Neuron (in vitro differentiated cells): ENCODE data around the gene NTSR2.

ENCODE experiments used
- H2AFZ ChIP-seq: one replicate; pipeline ENCODE4 v1.6.1; 2013; ENCODE audit warnings: low read depth, mild to moderate bottlenecking, inconsistent platforms, low read length, moderate library complexity
- H3K27me3 ChIP-seq: one replicate; pipeline ENCODE4 v1.6.1; 2013; ENCODE audit warnings: low read length; ENCODE audit not compliant: insufficient read depth
- H3K36me3 ChIP-seq: one replicate; pipeline ENCODE4 v1.6.1; 2013; ENCODE audit warnings: low read length; ENCODE audit not compliant: insufficient read depth
- H3K4me1 ChIP-seq: one replicate; pipeline ENCODE4 v1.6.1; 2013; ENCODE audit warnings: low read length; ENCODE audit not compliant: insufficient read depth
- H3K4me3 ChIP-seq: 2 replicates; pipeline ENCODE4 v1.5.1; 2013; ENCODE audit warnings: mild to moderate bottlenecking, low read length, moderate library complexity
- H3K9me3 ChIP-seq: one replicate; pipeline ENCODE4 v1.6.1; 2013; ENCODE audit warnings: low read length

Gene NTSR2

GRCh38 chr2:11634584-11634983, 35.4 kb downstream of the NTSR2 start:
- H3K4me3 ChIP-seq: no peak overlapping the region
- H3K9me3 ChIP-seq: no peaks in the 10 kb centered on the region
- H3K36me3 ChIP-seq: peaks cover 83% of the 10 kb centered on the region
- no peak overlapping the region for H2AFZ ChIP-seq
- no peaks in the 10 kb centered on the region for H3K4me1 ChIP-seq
- no peaks in the 10 kb centered on the region for H3K27me3 ChIP-seq

GRCh38 chr2:11633923-11634478, 36.0 kb downstream of the NTSR2 start:
- Histone ChIP-seq H3K9me3 (no peaks in the 10 kb centered on the region), H2AFZ (no peak overlapping the region), H3K4me3 (no peak overlapping the region), H3K4me1 (no peaks in the 10 kb centered on the region), H3K27me3 (no peaks in the 10 kb centered on the region), H3K36me3 (peaks cover 85% of the 10 kb centered on the region)

DNA sequence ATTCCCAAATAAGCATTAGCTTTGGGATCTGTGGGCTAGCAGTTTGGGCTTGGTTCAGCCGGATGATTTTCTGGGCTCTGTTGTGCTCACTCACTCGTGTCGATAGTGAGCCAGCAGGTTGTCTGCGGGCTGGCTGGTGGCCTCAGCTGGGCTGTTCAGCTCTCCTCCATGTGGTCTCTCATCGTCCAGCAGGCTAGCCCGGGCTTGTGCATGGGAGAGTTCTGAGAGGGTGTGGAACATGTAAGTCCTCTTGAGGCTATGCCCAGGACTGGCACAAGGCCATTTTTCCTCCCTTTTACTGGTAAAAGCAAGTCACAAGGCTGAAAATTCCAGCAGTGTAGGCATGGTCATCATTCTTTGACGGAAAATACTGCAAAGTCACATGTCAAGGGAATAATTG, 38.5 kb downstream of the NTSR2 start:
- Histone ChIP-seq H3K27me3 (no peaks in the 10 kb centered on the region), H3K36me3 (peaks cover 91% of the 10 kb centered on the region), H2AFZ (no peak overlapping the region), H3K9me3 (peaks cover 8% of the 10 kb centered on the region), H3K4me1 (no peaks in the 10 kb centered on the region), H3K4me3 (no peak overlapping the region)

DNA sequence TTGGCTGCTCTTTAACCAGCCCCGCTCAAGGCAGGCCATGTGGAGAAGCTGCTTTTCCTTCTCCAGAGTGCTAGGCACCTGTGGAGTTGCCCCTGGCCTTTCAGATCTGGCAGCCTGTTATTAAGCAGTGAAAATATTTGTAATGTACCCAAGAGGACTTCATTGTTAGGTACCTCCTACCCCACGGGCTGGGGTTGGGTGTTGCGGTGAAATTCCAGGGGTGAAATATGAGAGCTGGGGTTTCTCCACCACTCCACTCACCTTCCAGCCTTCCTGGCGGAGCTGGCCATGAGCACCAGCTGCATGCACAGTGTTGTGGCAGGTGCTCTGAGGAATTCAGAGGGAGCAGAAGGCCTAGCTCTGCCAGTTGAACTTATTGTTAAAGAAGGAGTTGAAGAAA, 39.1 kb downstream of the NTSR2 start:
- Histone ChIP-seq H2AFZ (no peak overlapping the region), H3K36me3 (peaks cover 91% of the 10 kb centered on the region)

GRCh38 chr2:11629851-11630250, 40.1 kb downstream of the NTSR2 start:
- H3K27me3 ChIP-seq: no peaks in the 10 kb centered on the region
- H3K4me3 ChIP-seq: no peak overlapping the region
- peaks cover 91% of the 10 kb centered on the region for H3K36me3 ChIP-seq
- H3K9me3 ChIP-seq: peaks cover 9% of the 10 kb centered on the region
- H3K4me1 ChIP-seq: no peaks in the 10 kb centered on the region
- H2AFZ ChIP-seq: no peak overlapping the region

More for the DNA sequence above, 39.1 kb downstream of the NTSR2 start:
- H3K9me3 ChIP-seq: peaks cover 9% of the 10 kb centered on the region
- H3K27me3 ChIP-seq: no peaks in the 10 kb centered on the region
- no peak overlapping the region for H3K4me3 ChIP-seq
- H3K4me1 ChIP-seq: no peaks in the 10 kb centered on the region

GRCh38 chr2:11629215-11629614, 40.8 kb downstream of the NTSR2 start:
- Histone ChIP-seq H3K27me3 (no peaks in the 10 kb centered on the region), H3K36me3 (peaks cover 90% of the 10 kb centered on the region), H3K9me3 (peaks cover 9% of the 10 kb centered on the region), H3K4me1 (no peaks in the 10 kb centered on the region), H3K4me3 (no peak overlapping the region), H2AFZ (no peak overlapping the region)

DNA sequence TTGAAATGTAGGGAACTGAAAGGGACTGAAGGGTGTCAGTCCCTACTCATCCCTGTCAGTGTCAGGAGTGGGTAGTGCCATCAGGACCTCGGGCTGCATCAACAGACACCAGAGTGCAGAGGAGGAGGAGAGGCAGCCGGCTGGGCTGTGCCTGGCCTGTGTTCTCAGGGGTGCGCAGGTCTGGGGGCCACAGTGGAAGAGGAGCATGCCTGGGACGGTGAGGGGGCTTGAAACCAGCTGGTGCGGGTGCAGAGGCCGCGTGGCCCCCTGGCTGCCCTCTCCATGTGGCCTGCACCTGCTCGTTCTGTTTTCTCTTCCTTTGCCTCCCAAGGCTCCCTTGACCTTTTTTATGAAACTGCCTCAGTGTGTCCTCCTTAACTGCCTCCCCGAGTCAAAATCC, 41.3 kb downstream of the NTSR2 start:
- peaks cover 9% of the 10 kb centered on the region for H3K9me3 ChIP-seq
- H3K36me3 ChIP-seq: peaks cover 88% of the 10 kb centered on the region
- H2AFZ ChIP-seq: no peak overlapping the region
- no peaks in the 10 kb centered on the region for H3K27me3 ChIP-seq
- no peaks in the 10 kb centered on the region for H3K4me1 ChIP-seq
- no peak overlapping the region for H3K4me3 ChIP-seq

DNA sequence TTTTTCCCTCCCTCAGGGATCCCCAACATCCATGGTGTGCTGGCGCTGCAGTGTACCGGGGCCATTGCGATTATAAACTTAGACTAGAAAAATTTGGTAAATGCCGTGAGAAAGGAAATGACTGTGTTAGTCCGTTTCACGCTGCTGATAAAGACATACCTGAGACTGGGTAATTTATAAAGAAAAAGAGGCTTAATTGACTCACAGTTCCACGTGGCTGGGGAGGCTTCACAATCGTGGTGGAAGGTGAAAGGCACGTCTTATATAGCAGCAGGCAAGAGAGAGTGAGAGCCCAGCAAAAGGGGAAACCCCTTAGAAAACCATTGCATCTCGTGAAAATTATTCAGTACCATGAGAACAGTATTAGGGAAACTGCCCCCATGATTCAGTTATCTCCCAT, 44.3 kb downstream of the NTSR2 start:
- Histone ChIP-seq H2AFZ (no peak overlapping the region), H3K9me3 (peaks cover 9% of the 10 kb centered on the region), H3K4me1 (no peaks in the 10 kb centered on the region), H3K4me3 (no peak overlapping the region), H3K27me3 (no peaks in the 10 kb centered on the region), H3K36me3 (peaks cover 88% of the 10 kb centered on the region)

DNA sequence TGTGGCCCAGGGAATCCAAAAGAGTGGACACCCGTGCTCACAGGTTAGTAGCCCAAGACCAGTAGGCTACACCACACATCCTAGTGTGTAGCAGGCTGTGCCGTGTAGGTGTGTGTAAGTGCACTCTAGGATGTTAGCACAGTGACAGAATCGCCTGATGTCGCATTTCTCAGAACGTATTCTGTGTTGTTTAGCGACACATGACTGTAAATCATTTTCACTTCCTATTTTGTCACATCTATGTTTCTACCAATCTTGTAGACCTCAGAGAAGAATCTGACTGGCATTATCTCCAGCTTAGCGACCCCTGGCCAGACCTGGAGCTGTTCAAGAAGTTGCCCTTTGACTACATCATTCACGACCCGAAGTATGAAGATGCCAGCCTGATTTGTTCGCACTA, 45.1 kb downstream of the NTSR2 start:
- H2AFZ ChIP-seq: no peak overlapping the region
- H3K9me3 ChIP-seq: peaks cover 9% of the 10 kb centered on the region
- H3K36me3 ChIP-seq: peaks cover 87% of the 10 kb centered on the region
- H3K4me1 ChIP-seq: no peaks in the 10 kb centered on the region
- H3K27me3 ChIP-seq: no peaks in the 10 kb centered on the region
- H3K4me3 ChIP-seq: no peak overlapping the region

- Histone ChIP-seq H3K27me3 (no peaks in the 10 kb centered on the region), H3K4me3 (no peak overlapping the region), H3K9me3 (peaks cover 9% of the 10 kb centered on the region), H3K36me3 (peaks cover 85% of the 10 kb centered on the region), H3K4me1 (no peaks in the 10 kb centered on the region), H2AFZ (no peak overlapping the region)
These were observed 47.4 kb downstream of the NTSR2 start for GRCh38 chr2:11622611-11623010.

- Histone ChIP-seq H2AFZ (no peak overlapping the region), H3K4me1 (no peaks in the 10 kb centered on the region), H3K36me3 (peaks cover 85% of the 10 kb centered on the region), H3K27me3 (no peaks in the 10 kb centered on the region), H3K4me3 (no peak overlapping the region), H3K9me3 (peaks cover under 1% of the 10 kb centered on the region)
These were observed 48.6 kb downstream of the NTSR2 start for GRCh38 chr2:11621410-11621809.

DNA sequence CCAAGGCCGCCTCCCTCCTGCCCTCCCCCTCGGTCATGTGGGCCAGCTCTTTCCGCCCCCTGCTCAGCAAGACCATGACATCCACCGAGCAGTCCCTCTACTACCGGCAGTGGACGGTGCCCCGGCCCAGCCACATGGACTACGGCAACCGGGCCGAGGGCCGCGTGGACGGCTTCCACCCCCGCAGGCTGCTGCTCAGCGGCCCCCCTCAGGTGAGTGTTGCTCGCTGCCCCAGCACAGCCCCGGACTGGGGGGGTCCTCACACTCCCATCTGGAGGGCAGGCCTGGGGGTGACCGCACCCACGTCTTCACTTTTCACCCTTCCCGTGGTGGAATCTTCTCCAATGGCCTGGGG, 51.3 kb downstream of the NTSR2 start:
- Histone ChIP-seq H3K9me3 (no peaks in the 10 kb centered on the region), H3K27me3 (no peaks in the 10 kb centered on the region), H3K4me3 (no peak overlapping the region), H3K4me1 (no peaks in the 10 kb centered on the region), H3K36me3 (peaks cover 86% of the 10 kb centered on the region), H2AFZ (no peak overlapping the region)

DNA sequence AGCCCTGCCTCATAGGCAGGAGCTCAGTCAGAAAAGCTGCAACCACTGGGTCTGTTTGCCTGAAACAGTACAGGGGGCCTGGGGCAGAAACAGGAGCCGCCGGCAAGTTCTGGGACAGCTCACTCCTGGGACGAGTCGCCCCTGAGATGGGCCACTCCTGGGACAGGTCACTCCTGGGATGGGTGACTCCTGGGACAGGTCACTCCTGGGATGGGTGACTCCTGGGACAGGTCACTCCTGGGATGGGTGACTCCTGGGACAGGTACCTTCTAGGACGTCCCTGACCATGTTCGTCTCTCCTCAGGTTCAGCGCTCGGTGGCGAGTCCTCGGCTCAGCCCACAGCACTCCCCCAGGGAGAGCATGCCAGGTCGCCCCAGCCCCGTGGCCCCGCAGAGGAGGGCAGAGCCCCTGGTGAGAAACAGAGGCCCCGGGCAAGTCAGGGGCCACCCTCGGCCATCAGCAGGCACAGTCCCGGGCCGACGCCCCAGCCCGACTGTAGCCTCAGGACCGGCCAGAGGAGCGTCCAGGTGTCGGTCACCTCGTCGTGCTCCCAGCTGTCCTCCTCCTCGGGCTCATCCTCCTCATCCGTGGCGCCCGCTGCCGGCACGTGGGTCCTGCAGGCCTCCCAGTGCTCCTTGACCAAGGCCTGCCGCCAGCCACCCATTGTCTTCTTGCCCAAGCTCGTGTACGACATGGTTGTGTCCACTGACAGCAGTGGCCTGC, 51.8 kb downstream of the NTSR2 start:
- Histone ChIP-seq H3K9me3 (no peaks in the 10 kb centered on the region), H3K4me1 (no peaks in the 10 kb centered on the region), H3K27me3 (no peaks in the 10 kb centered on the region), H3K4me3 (no peak overlapping the region), H3K36me3 (peaks cover 88% of the 10 kb centered on the region), H2AFZ (no peak overlapping the region)

DNA sequence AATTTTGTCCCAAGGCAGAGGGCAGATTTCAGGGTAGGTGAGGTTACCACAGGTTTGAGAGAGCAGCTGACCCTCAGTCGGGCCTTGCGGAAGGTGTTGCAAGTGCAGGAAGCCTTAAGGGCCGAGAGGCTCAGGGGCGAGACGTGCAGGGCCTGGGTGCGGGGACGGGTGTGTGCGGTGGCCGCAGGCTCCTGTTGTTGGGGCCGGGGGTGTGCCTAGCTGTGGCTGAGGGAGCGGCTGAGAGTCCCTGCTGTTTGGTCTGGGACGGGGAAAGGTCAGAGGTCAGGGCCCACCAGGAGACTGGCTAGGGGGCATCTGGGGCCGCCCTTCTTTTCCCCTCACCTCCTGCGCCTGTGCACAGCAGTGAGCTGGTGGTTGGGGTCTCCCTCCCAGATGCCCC, 52.5 kb downstream of the NTSR2 start:
- Histone ChIP-seq H2AFZ (no peak overlapping the region), H3K9me3 (no peaks in the 10 kb centered on the region), H3K4me1 (no peaks in the 10 kb centered on the region), H3K4me3 (no peak overlapping the region), H3K36me3 (peaks cover 88% of the 10 kb centered on the region), H3K27me3 (no peaks in the 10 kb centered on the region)
